GM21360 (cell line): Measurements from ENCODE around the gene NRCAM.

Source experiments
- ATAC-seq: cut with Tn5 transposase; IDR thresholded peaks from one replicate; pipeline ENCODE4 v1.9.1; 2021; ENCODE audit warnings: mild to moderate bottlenecking, moderate library complexity; ENCODE audit not compliant: unreplicated experiment

Gene NRCAM

GRCh38 chr7:108167460-108167859 lies 288.8 kb downstream of the NRCAM start:
- no peak for ATAC-seq

GRCh38 chr7:108166687-108167086 lies 289.5 kb downstream of the NRCAM start:
- no peak for ATAC-seq

- no peak for ATAC-seq
Measured at GRCh38 chr7:108165723-108166122, 290.5 kb downstream of the NRCAM start.

GRCh38 chr7:108164946-108165345 lies 291.3 kb downstream of the NRCAM start:
- no peak for ATAC-seq

GRCh38 chr7:108164342-108164741 lies 291.9 kb downstream of the NRCAM start:
- no peak for ATAC-seq

- no peak for ATAC-seq
Measured at GRCh38 chr7:108158776-108159175, 297.5 kb downstream of the NRCAM start.

- no peak for ATAC-seq
Measured at GRCh38 chr7:108157606-108158335, 298.5 kb downstream of the NRCAM start.

GRCh38 chr7:108156897-108157605 lies 299.2 kb downstream of the NRCAM start:
- no peak for ATAC-seq

GRCh38 chr7:108152198-108152597 lies 304.0 kb downstream of the NRCAM start:
- ATAC-seq = no peak

GRCh38 chr7:108149908-108150307 lies 306.3 kb downstream of the NRCAM start:
- ATAC-seq = no peak

GRCh38 chr7:108149119-108149518 lies 307.1 kb downstream of the NRCAM start:
- ATAC-seq = no peak

GRCh38 chr7:108147031-108147563 lies 309.1 kb downstream of the NRCAM start:
- no peak for ATAC-seq

GRCh38 chr7:108146070-108146842 lies 310.0 kb downstream of the NRCAM start:
- ATAC-seq = no peak

- ATAC-seq = no peak
Measured at GRCh38 chr7:108145401-108145800, 310.8 kb downstream of the NRCAM start.

GRCh38 chr7:108144931-108145330 lies 311.3 kb downstream of the NRCAM start:
- ATAC-seq = no peak

GRCh38 chr7:108143658-108144420 lies 312.4 kb downstream of the NRCAM start:
- no peak for ATAC-seq

GRCh38 chr7:108142675-108143259 lies 313.5 kb downstream of the NRCAM start:
- no peak for ATAC-seq

- ATAC-seq = no peak
Measured at GRCh38 chr7:108142180-108142579, 314.1 kb downstream of the NRCAM start.

GRCh38 chr7:108140671-108141070 lies 315.6 kb downstream of the NRCAM start:
- ATAC-seq = no peak

GRCh38 chr7:108138911-108139310 lies 317.3 kb downstream of the NRCAM start:
- ATAC-seq = no peak
